MM.1S (cell line): ENCODE measurements around the gene PRIMPOL.

Experiments used
- EZH2 ChIP-seq: fragments of 300-600 bp; sonication (generic); optimal IDR thresholded peaks from 2 replicates; pipeline ENCODE3; 2017; ENCODE audit warnings: low read depth, mild to moderate bottlenecking, antibody characterized with exemption, low read length, mixed read lengths
- EZH2phosphoT487 ChIP-seq: fragments of 300-600 bp; sonication (generic); IDR thresholded peaks from 2 replicates; pipeline ENCODE4 v1.6.1; 2018; ENCODE audit warnings: antibody characterized with exemption, low read length
- TF ChIP-seq, protein P1 (sequence below): fragments of 300-600 bp; sonication (generic); IDR thresholded peaks from 2 replicates; pipeline ENCODE4 v1.5.1; 2016; ENCODE audit warnings: antibody characterized with exemption, low read length, mixed read lengths

DNA sequence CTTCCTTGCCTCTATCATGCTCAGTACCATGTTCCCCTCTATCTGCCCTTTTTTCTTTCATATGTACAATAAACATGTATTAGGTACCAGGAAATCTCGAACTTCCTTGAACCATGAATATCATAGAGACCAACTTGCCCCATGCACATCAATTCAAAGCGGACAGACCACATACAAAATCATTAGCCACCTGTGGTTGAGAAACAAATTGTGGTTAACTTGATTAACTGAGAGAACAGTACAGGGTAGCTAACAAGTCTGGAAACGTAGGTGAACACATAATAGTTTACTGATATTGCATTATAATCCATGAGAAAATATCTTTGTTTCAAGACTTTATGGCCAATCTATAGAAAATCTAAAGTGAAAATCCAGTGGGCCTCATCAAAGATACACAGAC lies 8.5 kb upstream of the PRIMPOL start:
- TF ChIP-seq EZH2 (no peak), EZH2phosphoT487 (no peak)
- TF ChIP-seq, protein P1, sequence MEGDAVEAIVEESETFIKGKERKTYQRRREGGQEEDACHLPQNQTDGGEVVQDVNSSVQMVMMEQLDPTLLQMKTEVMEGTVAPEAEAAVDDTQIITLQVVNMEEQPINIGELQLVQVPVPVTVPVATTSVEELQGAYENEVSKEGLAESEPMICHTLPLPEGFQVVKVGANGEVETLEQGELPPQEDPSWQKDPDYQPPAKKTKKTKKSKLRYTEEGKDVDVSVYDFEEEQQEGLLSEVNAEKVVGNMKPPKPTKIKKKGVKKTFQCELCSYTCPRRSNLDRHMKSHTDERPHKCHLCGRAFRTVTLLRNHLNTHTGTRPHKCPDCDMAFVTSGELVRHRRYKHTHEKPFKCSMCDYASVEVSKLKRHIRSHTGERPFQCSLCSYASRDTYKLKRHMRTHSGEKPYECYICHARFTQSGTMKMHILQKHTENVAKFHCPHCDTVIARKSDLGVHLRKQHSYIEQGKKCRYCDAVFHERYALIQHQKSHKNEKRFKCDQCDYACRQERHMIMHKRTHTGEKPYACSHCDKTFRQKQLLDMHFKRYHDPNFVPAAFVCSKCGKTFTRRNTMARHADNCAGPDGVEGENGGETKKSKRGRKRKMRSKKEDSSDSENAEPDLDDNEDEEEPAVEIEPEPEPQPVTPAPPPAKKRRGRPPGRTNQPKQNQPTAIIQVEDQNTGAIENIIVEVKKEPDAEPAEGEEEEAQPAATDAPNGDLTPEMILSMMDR, result no peak
